Myocyte (in vitro differentiated cells): ENCODE data around the gene TUBD1. TPM values are rescaled to one million over a fixed set of nuclear protein-coding genes. Genes with fewer than 3 reads are reported as not detected.
"Not testable (repeated sequence)": the region's sequence is repeated elsewhere in the genome, so short reads cannot be mapped to it uniquely, and the experiment has no call there.

Experiments
- DNase-seq: peaks from one replicate; pipeline ENCODE4 v3.0.0-alpha.2; 2012; ENCODE audit warnings: low read depth
- total RNA-seq: library from RNA; depleted of rRNA; stranded (reverse); fragments of >200 nt; gene quantifications from 2 replicates; pipeline ENCODE4 v1.2.3, GENCODE V29; 2014

TUBD1 gene
- total RNA-seq, 1 donor from 2014 or later, result 5.9 TPM

- no peak for DNase-seq
Measured at GRCh38 chr17:59874376-59874775, 18.4 kb downstream of the TUBD1 start.

GRCh38 chr17:59873414-59873813, 19.3 kb downstream of the TUBD1 start:
- not testable (repeated sequence) for DNase-seq

GRCh38 chr17:59872351-59872750, 20.4 kb downstream of the TUBD1 start:
- DNase-seq, result no peak

GRCh38 chr17:59870482-59870881, 22.3 kb downstream of the TUBD1 start:
- no peak for DNase-seq

GRCh38 chr17:59869941-59870218, 22.9 kb downstream of the TUBD1 start:
- DNase-seq, result no peak

GRCh38 chr17:59863616-59864015, 29.1 kb downstream of the TUBD1 start:
- DNase-seq, result no peak

- peak; percentile 75 for DNase-seq
Measured at GRCh38 chr17:59859444-59860025, 33.2 kb downstream of the TUBD1 start.

GRCh38 chr17:59858932-59859331, 33.8 kb downstream of the TUBD1 start:
- DNase-seq, result no peak

- no peak for DNase-seq
Measured at GRCh38 chr17:59858167-59858816, 34.5 kb downstream of the TUBD1 start.

- no peak for DNase-seq
Measured at GRCh38 chr17:59856859-59857794, 35.6 kb downstream of the TUBD1 start.

GRCh38 chr17:59853919-59854729, 38.6 kb downstream of the TUBD1 start:
- DNase-seq, result not testable (repeated sequence)

GRCh38 chr17:59853168-59853918, 39.4 kb downstream of the TUBD1 start:
- peak; percentile 53 for DNase-seq

- not testable (repeated sequence) for DNase-seq
Measured at GRCh38 chr17:59852847-59853167, 39.9 kb downstream of the TUBD1 start.

- peak; percentile 41 for DNase-seq
Measured at GRCh38 chr17:59851439-59852375, 41.0 kb downstream of the TUBD1 start.

GRCh38 chr17:59850311-59850710, 42.4 kb downstream of the TUBD1 start:
- not testable (repeated sequence) for DNase-seq

- DNase-seq, result peak; percentile 46
Measured at GRCh38 chr17:59848778-59849177, 44.0 kb downstream of the TUBD1 start.

- no peak for DNase-seq
Measured at GRCh38 chr17:59848385-59848668, 44.4 kb downstream of the TUBD1 start.

- peak; percentile 86 for DNase-seq
Measured at GRCh38 chr17:59846394-59847165, 46.2 kb downstream of the TUBD1 start.
